ENCODE measurements around the gene LPXN. TPM values are rescaled to one million over a fixed set of nuclear protein-coding genes. Genes with fewer than 3 reads are reported as not detected.

The LPXN gene
- total and polyA plus RNA-seq, 10 of the 15 experiments (the other 5 are each of a cell fraction or from before 2014, with no cell fraction given), result 131 to 349 (median 201) TPM

DNA sequence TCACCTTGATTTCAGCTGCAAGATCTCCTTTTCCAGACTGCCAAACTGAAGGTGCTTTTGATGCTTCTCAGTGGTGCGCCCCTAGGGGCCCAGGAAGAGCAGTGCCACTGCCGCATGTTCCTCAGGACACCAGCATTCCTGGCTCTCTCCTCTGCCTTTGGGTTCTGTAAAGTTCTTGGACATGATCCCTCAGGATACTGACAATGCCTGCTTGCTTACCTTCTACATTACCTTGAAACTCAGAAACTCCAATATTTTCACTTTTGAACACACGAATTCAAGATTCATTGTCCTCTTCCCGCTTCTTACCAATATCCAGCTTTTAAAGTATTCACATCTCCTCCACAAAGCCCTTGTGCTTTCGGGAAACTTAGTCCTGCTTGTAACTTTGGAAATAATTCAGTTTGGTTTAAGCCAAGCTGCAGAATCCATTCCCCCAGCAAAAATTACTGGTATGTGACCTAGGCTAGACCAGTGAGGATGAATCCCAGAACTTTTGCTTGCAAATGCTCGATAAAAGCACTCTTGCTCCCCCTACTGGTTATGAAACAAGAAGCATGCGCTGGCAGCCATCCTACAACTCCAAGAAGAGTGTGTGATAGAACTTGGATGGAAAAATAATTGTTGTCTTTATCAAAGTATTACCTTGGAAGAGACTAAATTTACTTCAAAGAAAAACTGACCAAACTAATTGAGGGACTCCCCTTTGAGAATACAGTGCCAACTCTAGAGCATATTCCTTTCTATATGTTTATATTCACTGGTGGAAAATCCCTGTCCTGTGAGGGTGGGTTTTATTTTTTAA lies 51.2 kb downstream of the LPXN start (continued):
- TF ChIP-seq, protein P1, sequence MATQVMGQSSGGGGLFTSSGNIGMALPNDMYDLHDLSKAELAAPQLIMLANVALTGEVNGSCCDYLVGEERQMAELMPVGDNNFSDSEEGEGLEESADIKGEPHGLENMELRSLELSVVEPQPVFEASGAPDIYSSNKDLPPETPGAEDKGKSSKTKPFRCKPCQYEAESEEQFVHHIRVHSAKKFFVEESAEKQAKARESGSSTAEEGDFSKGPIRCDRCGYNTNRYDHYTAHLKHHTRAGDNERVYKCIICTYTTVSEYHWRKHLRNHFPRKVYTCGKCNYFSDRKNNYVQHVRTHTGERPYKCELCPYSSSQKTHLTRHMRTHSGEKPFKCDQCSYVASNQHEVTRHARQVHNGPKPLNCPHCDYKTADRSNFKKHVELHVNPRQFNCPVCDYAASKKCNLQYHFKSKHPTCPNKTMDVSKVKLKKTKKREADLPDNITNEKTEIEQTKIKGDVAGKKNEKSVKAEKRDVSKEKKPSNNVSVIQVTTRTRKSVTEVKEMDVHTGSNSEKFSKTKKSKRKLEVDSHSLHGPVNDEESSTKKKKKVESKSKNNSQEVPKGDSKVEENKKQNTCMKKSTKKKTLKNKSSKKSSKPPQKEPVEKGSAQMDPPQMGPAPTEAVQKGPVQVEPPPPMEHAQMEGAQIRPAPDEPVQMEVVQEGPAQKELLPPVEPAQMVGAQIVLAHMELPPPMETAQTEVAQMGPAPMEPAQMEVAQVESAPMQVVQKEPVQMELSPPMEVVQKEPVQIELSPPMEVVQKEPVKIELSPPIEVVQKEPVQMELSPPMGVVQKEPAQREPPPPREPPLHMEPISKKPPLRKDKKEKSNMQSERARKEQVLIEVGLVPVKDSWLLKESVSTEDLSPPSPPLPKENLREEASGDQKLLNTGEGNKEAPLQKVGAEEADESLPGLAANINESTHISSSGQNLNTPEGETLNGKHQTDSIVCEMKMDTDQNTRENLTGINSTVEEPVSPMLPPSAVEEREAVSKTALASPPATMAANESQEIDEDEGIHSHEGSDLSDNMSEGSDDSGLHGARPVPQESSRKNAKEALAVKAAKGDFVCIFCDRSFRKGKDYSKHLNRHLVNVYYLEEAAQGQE (IDR thresholded peaks at IDR 0.05; ENCODE audit: low read depth, low read length), result no peak
- no peak for TF ChIP-seq CEBPB (IDR thresholded peaks at IDR 0.05; ENCODE audit: borderline replicate concordance in 1 of 2, low read depth in 2 of 2, low read length in 2 of 2)
- TF ChIP-seq ZNF217 (IDR thresholded peaks at IDR 0.05), result no peak
- TF ChIP-seq EP300 (IDR thresholded peaks at IDR 0.05; ENCODE audit: borderline replicate concordance in 1 of 2, control insufficient read depth in 1 of 2, low read depth in 2 of 2, low read length in 2 of 2), result no peak
- peak; percentile 16; the same call in 1 of the 2 replicates for TF ChIP-seq PML (IDR thresholded peaks at IDR 0.05; ENCODE audit: low read length)
- TF ChIP-seq, protein P2, sequence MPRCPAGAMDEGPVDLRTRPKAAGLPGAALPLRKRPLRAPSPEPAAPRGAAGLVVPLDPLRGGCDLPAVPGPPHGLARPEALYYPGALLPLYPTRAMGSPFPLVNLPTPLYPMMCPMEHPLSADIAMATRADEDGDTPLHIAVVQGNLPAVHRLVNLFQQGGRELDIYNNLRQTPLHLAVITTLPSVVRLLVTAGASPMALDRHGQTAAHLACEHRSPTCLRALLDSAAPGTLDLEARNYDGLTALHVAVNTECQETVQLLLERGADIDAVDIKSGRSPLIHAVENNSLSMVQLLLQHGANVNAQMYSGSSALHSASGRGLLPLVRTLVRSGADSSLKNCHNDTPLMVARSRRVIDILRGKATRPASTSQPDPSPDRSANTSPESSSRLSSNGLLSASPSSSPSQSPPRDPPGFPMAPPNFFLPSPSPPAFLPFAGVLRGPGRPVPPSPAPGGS (IDR thresholded peaks at IDR 0.05; ENCODE audit: borderline replicate concordance, insufficient read depth, low read depth, low read length, poor library complexity, severe bottlenecking), result no peak
- TF ChIP-seq ZZZ3 (IDR thresholded peaks at IDR 0.05; ENCODE audit: control insufficient read depth, insufficient read length, low read depth), result no peak
- TF ChIP-seq MXI1 (IDR thresholded peaks at IDR 0.05; ENCODE audit: low read depth, low read length), result no peak; the same call in 1 of the 2 replicates
- no peak for TF ChIP-seq SPI1 (IDR thresholded peaks at IDR 0.05; ENCODE audit: borderline replicate concordance, insufficient read depth, low read depth, low read length)
- no peak for TF ChIP-seq IKZF1 (conservative IDR thresholded peaks at IDR 0.05)
- TF ChIP-seq, protein P3, sequence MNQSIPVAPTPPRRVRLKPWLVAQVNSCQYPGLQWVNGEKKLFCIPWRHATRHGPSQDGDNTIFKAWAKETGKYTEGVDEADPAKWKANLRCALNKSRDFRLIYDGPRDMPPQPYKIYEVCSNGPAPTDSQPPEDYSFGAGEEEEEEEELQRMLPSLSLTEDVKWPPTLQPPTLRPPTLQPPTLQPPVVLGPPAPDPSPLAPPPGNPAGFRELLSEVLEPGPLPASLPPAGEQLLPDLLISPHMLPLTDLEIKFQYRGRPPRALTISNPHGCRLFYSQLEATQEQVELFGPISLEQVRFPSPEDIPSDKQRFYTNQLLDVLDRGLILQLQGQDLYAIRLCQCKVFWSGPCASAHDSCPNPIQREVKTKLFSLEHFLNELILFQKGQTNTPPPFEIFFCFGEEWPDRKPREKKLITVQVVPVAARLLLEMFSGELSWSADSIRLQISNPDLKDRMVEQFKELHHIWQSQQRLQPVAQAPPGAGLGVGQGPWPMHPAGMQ (IDR thresholded peaks at IDR 0.05; ENCODE audit: borderline replicate concordance), result no peak
- TF ChIP-seq, protein P4, sequence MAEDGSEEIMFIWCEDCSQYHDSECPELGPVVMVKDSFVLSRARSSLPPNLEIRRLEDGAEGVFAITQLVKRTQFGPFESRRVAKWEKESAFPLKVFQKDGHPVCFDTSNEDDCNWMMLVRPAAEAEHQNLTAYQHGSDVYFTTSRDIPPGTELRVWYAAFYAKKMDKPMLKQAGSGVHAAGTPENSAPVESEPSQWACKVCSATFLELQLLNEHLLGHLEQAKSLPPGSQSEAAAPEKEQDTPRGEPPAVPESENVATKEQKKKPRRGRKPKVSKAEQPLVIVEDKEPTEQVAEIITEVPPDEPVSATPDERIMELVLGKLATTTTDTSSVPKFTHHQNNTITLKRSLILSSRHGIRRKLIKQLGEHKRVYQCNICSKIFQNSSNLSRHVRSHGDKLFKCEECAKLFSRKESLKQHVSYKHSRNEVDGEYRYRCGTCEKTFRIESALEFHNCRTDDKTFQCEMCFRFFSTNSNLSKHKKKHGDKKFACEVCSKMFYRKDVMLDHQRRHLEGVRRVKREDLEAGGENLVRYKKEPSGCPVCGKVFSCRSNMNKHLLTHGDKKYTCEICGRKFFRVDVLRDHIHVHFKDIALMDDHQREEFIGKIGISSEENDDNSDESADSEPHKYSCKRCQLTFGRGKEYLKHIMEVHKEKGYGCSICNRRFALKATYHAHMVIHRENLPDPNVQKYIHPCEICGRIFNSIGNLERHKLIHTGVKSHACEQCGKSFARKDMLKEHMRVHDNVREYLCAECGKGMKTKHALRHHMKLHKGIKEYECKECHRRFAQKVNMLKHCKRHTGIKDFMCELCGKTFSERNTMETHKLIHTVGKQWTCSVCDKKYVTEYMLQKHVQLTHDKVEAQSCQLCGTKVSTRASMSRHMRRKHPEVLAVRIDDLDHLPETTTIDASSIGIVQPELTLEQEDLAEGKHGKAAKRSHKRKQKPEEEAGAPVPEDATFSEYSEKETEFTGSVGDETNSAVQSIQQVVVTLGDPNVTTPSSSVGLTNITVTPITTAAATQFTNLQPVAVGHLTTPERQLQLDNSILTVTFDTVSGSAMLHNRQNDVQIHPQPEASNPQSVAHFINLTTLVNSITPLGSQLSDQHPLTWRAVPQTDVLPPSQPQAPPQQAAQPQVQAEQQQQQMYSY (CRISPR knock-in tag; IDR thresholded peaks at IDR 0.05), result no peak
- TF ChIP-seq KDM1A (IDR thresholded peaks at IDR 0.05; ENCODE audit: borderline replicate concordance), result no peak
- TF ChIP-seq, protein P5, sequence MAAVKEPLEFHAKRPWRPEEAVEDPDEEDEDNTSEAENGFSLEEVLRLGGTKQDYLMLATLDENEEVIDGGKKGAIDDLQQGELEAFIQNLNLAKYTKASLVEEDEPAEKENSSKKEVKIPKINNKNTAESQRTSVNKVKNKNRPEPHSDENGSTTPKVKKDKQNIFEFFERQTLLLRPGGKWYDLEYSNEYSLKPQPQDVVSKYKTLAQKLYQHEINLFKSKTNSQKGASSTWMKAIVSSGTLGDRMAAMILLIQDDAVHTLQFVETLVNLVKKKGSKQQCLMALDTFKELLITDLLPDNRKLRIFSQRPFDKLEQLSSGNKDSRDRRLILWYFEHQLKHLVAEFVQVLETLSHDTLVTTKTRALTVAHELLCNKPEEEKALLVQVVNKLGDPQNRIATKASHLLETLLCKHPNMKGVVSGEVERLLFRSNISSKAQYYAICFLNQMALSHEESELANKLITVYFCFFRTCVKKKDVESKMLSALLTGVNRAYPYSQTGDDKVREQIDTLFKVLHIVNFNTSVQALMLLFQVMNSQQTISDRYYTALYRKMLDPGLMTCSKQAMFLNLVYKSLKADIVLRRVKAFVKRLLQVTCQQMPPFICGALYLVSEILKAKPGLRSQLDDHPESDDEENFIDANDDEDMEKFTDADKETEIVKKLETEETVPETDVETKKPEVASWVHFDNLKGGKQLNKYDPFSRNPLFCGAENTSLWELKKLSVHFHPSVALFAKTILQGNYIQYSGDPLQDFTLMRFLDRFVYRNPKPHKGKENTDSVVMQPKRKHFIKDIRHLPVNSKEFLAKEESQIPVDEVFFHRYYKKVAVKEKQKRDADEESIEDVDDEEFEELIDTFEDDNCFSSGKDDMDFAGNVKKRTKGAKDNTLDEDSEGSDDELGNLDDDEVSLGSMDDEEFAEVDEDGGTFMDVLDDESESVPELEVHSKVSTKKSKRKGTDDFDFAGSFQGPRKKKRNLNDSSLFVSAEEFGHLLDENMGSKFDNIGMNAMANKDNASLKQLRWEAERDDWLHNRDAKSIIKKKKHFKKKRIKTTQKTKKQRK (IDR thresholded peaks at IDR 0.05; ENCODE audit: low read depth, low read length), result no peak

Data from GM12878 (cell line).